HepG2 (cell line): ENCODE data around the gene SMIM36. TPM values are rescaled to one million over a fixed set of nuclear protein-coding genes. Genes with fewer than 3 reads are reported as not detected.

Source experiments
- ATAD3A ChIP-seq: sonication (generic); formaldehyde crosslinking; IDR thresholded peaks from 2 replicates; pipeline ENCODE4 v1.4.0; 2020; ENCODE audit warnings: missing genetic modification reagents
- ATF7-NPFF ChIP-seq: sonication (generic); formaldehyde crosslinking; IDR thresholded peaks from 2 replicates; pipeline ENCODE4 v1.8.1; 2023; ENCODE audit warnings: mild to moderate bottlenecking, low read depth, missing genetic modification reagents, moderate library complexity
- HIC2 ChIP-seq: sonication (generic); formaldehyde crosslinking; IDR thresholded peaks from 2 replicates; pipeline ENCODE4 v1.9.0; 2022; ENCODE audit warnings: low read depth, missing genetic modification reagents
- JUNB ChIP-seq: sonication (generic); formaldehyde crosslinking; IDR thresholded peaks from 2 replicates; pipeline ENCODE4 v1.8.0; 2022; ENCODE audit warnings: missing genetic modification reagents, mild to moderate bottlenecking, borderline replicate concordance
- KDM2A ChIP-seq: sonication (generic); formaldehyde crosslinking; IDR thresholded peaks from 2 replicates; pipeline ENCODE4 v1.4.0; 2020; ENCODE audit warnings: low read depth, missing genetic modification reagents, borderline replicate concordance
- LRRFIP1 ChIP-seq: sonication (generic); formaldehyde crosslinking; conservative IDR thresholded peaks from 2 replicates; pipeline ENCODE4 v1.4.0; 2020; ENCODE audit warnings: missing genetic modification reagents
- MBD4 ChIP-seq: IDR thresholded peaks from 2 replicates; pipeline ENCODE4 v1.6.1; 2012; ENCODE audit warnings: low read length, inconsistent platforms, borderline replicate concordance
- NFYB ChIP-seq: sonication (generic); formaldehyde crosslinking; IDR thresholded peaks from 2 replicates; pipeline ENCODE4 v1.4.0; 2020; ENCODE audit warnings: missing genetic modification reagents
- NR3C1 ChIP-seq: sonication (generic); formaldehyde crosslinking; IDR thresholded peaks from 2 replicates; pipeline ENCODE4 v1.4.0; 2020; ENCODE audit warnings: missing genetic modification reagents
- RBAK ChIP-seq: sonication (generic); formaldehyde crosslinking; IDR thresholded peaks from 2 replicates; pipeline ENCODE4 v1.5.1; 2020; ENCODE audit warnings: mild to moderate bottlenecking, missing genetic modification reagents
- RXRB ChIP-seq: IDR thresholded peaks from 2 replicates; pipeline ENCODE4 v1.6.1; 2016; ENCODE audit warnings: borderline replicate concordance, missing genetic modification reagents, missing compliant biosample characterization
- TBL1XR1 ChIP-seq: fragments of 150-350 bp; IDR thresholded peaks from 2 replicates; pipeline ENCODE4 v1.6.1; 2014; ENCODE audit warnings: borderline replicate concordance, low read length; ENCODE audit not compliant: partially characterized antibody
- TBP ChIP-seq: sonication (generic); formaldehyde crosslinking; IDR thresholded peaks from 2 replicates; pipeline ENCODE4 v1.5.0; 2020; ENCODE audit warnings: missing genetic modification reagents
- TCF7L2 ChIP-seq: IDR thresholded peaks from 2 replicates; pipeline ENCODE4 v1.6.1; 2011; ENCODE audit warnings: mild to moderate bottlenecking, low read depth, low read length, moderate library complexity
- TFAP4 ChIP-seq: sonication (generic); IDR thresholded peaks from 2 replicates; pipeline ENCODE4 v1.6.1; 2016; ENCODE audit warnings: low read depth, borderline replicate concordance
- ZBTB1 ChIP-seq: sonication (generic); formaldehyde crosslinking; IDR thresholded peaks from 2 replicates; pipeline ENCODE4 v1.4.0; 2020; ENCODE audit warnings: missing genetic modification reagents, borderline replicate concordance
- ZC3H4 ChIP-seq: sonication (generic); formaldehyde crosslinking; IDR thresholded peaks from 2 replicates; pipeline ENCODE4 v1.4.0; 2020; ENCODE audit warnings: missing genetic modification reagents, borderline replicate concordance
- ZNF317 ChIP-seq: sonication (generic); formaldehyde crosslinking; IDR thresholded peaks from 2 replicates; pipeline ENCODE4 v1.5.0; 2020; ENCODE audit warnings: mild to moderate bottlenecking, missing genetic modification reagents
- ZNF431 ChIP-seq: sonication (generic); formaldehyde crosslinking; IDR thresholded peaks from 2 replicates; pipeline ENCODE4 v1.9.0; 2022; ENCODE audit warnings: missing genetic modification reagents, low read depth, mild to moderate bottlenecking, borderline replicate concordance
- ZNF567 ChIP-seq: sonication (generic); formaldehyde crosslinking; IDR thresholded peaks from 2 replicates; pipeline ENCODE4 v1.8.1; 2023; ENCODE audit warnings: mild to moderate bottlenecking, missing genetic modification reagents, borderline replicate concordance
- ZNF7 ChIP-seq: IDR thresholded peaks from 2 replicates; pipeline ENCODE4 v1.6.1; 2016; ENCODE audit warnings: missing biosample characterization, missing genetic modification reagents
- ZNF720 ChIP-seq: sonication (generic); formaldehyde crosslinking; IDR thresholded peaks from 2 replicates; pipeline ENCODE4 v1.4.0; 2020; ENCODE audit warnings: missing genetic modification reagents
- ZNF891 ChIP-seq: sonication (generic); formaldehyde crosslinking; IDR thresholded peaks from 2 replicates; pipeline ENCODE4 v1.5.0; 2020; ENCODE audit warnings: mild to moderate bottlenecking, missing genetic modification reagents
- ZSCAN9 ChIP-seq: IDR thresholded peaks from 2 replicates; pipeline ENCODE4 v1.6.1; 2016; ENCODE audit warnings: borderline replicate concordance
- polyA plus RNA-seq, 8 experiments: library from polyadenylated mRNA; depleted of rRNA in 3 of 8; stranded (reverse) in 7 of 8; unstranded in 1 of 8; fragments of >200 nt; fragmentation: Illumina TruSeq in 4 of 8; extraction: Trizol in 4 of 8; gene quantifications; 2 replicates each; pipeline versions ENCODE4 v1.2.1 to v1.2.3, GENCODE V29; 2011 to 2016; ENCODE audit warnings: low read depth in 4 of 8, missing spikeins in 1 of 8, mixed read lengths in 1 of 8; ENCODE audit not compliant: insufficient read depth in 1 of 8
- total RNA-seq, 5 experiments: library from RNA; depleted of rRNA; stranded (reverse); fragments of >200 nt; fragmentation: Illumina TruSeq; extraction: Trizol; gene quantifications; 2 replicates each; pipeline ENCODE4 v1.2.3, GENCODE V29; 2016; ENCODE audit warnings: low read depth in 1 of 5

SMIM36 gene
- total and polyA plus RNA-seq, 2 of the 13 experiments (the other 11 are each of a cell fraction or from before 2014, with no cell fraction given): not detected

- TF ChIP-seq HIC2 (CRISPR knock-in tag): no peak
- TF ChIP-seq TBP: no peak
- no peak for TF ChIP-seq ZC3H4 (CRISPR knock-in tag)
- TF ChIP-seq JUNB (CRISPR knock-in tag): no peak
- peak; percentile 85 for TF ChIP-seq TBL1XR1
- no peak for TF ChIP-seq ZBTB1 (CRISPR knock-in tag)
- no peak for TF ChIP-seq TCF7L2
- TF ChIP-seq ZSCAN9 (CRISPR knock-in tag): peak; percentile 85; the same call in 1 of the 2 replicates
- no peak for TF ChIP-seq ZNF891
- TF ChIP-seq ATAD3A (CRISPR knock-in tag): no peak
- TF ChIP-seq LRRFIP1 (CRISPR knock-in tag): no peak
- no peak for TF ChIP-seq ZNF7
- TF ChIP-seq ZNF720 (CRISPR knock-in tag): no peak
- no peak for TF ChIP-seq ZNF431 (CRISPR knock-in tag)
- peak; percentile 38; the same call in 1 of the 2 replicates for TF ChIP-seq TFAP4
- TF ChIP-seq MBD4: 0 out of 2 replicates have a peak, but pooled peaks have one; percentile 59
- TF ChIP-seq ZNF567: no peak
- no peak for TF ChIP-seq NR3C1
- TF ChIP-seq NFYB (CRISPR knock-in tag): no peak
- no peak for TF ChIP-seq KDM2A (CRISPR knock-in tag)
- TF ChIP-seq RXRB (CRISPR knock-in tag): peak; percentile 57
- TF ChIP-seq ZNF317 (CRISPR knock-in tag): no peak
- TF ChIP-seq ATF7-NPFF (CRISPR knock-in tag): no peak
- no peak for TF ChIP-seq RBAK
Measured at GRCh38 chr17:55454906-55455474, 56.3 kb downstream of the SMIM36 start (continued).
